T-cell (primary cell): ENCODE measurements around the gene SPINK6. TPM values are rescaled to one million over a fixed set of nuclear protein-coding genes. Genes with fewer than 3 reads are reported as not detected.

Source experiments
- ATAC-seq, 4 experiments: fragments of 200-7000 bp in 3 of 4; fragments of 150-1000 bp in 1 of 4; cut with Tn5 transposase; replicated peaks in 1 of 4; 1 replicate in 3 of 4; 2 replicates in 1 of 4; pipeline ENCODE4 v1.10.0; 2021; ENCODE audit warnings: moderate library complexity in 3 of 4, mild to moderate bottlenecking in 2 of 4, moderate number of reproducible peaks in 1 of 4
- CTCF ChIA-PET, 2 donors: fragments of 300-600 bp; sonication (Branson Sonifier 250); formaldehyde crosslinking; loops; one replicate each; lab custom pipeline; 2022; ENCODE audit warnings: antibody characterized with exemption in 2 of 2; lab: Charles Lee
- POLR2A ChIA-PET, 2 donors: fragments of 300-600 bp; sonication (Branson Sonifier 250); formaldehyde crosslinking; loops; one replicate each; lab custom pipeline; 2022; ENCODE audit warnings: antibody characterized with exemption in 2 of 2; lab: Charles Lee
- DNase-seq, 35 experiments: peaks; one replicate each; pipeline versions ENCODE4 v3.0.0 to v3.0.0-alpha.2; 2013 to 2023
- H3K27ac ChIP-seq: one replicate; pipeline ENCODE4 v1.5.1; 2013; ENCODE audit warnings: low read length
- H3K27me3 ChIP-seq, 2 experiments: replicated peaks in 1 of 2; 1 replicate in 1 of 2; 2 replicates in 1 of 2; pipeline versions ENCODE4 v1.6.1 to v1.7.0; 2013; ENCODE audit warnings: low read length in 1 of 2, mixed read lengths in 1 of 2; ENCODE audit not compliant: control insufficient read depth in 2 of 2, insufficient read depth in 2 of 2; ENCODE audit errors: extremely low read depth in 1 of 2
- H3K36me3 ChIP-seq, 2 donors: 1 replicate in 1 of 2; 2 replicates in 1 of 2; pipeline versions ENCODE4 v1.6.1 to v1.7.0; 2013; ENCODE audit warnings: low read length in 1 of 2; ENCODE audit not compliant: control insufficient read depth in 2 of 2, insufficient read depth in 1 of 2; ENCODE audit errors: extremely low read depth in 1 of 2
- H3K4me1 ChIP-seq, 2 experiments: 1 replicate in 1 of 2; 2 replicates in 1 of 2; pipeline versions ENCODE4 v1.6.1 to v1.7.0; 2013; ENCODE audit warnings: low read length in 2 of 2, mixed read lengths in 1 of 2; ENCODE audit not compliant: insufficient read depth in 2 of 2, control insufficient read depth in 1 of 2; ENCODE audit errors: extremely low read depth in 1 of 2
- H3K4me3 ChIP-seq, 2 donors: 1 replicate in 1 of 2; 2 replicates in 1 of 2; pipeline versions ENCODE4 v1.5.1 to v1.7.0; 2013; ENCODE audit warnings: mild to moderate bottlenecking in 2 of 2, low read length in 1 of 2, moderate library complexity in 1 of 2; ENCODE audit not compliant: control insufficient read depth in 1 of 2; ENCODE audit errors: extremely low read depth in 1 of 2
- H3K9me3 ChIP-seq: 2 replicates; pipeline ENCODE4 v1.7.0; 2013
- H3K27ac Mint-ChIP-seq, 2 donors: one replicate each; pipeline ENCODE4 v1.8.0; 2020 to 2021; ENCODE audit warnings: mild to moderate bottlenecking in 2 of 2, mixed read lengths in 2 of 2
- H3K27me3 Mint-ChIP-seq, 2 donors: one replicate each; pipeline ENCODE4 v1.8.0; 2021 to 2022; ENCODE audit warnings: mixed read lengths in 2 of 2
- H3K36me3 Mint-ChIP-seq: one replicate; pipeline ENCODE4 v1.8.0; 2021; ENCODE audit warnings: mixed read lengths
- H3K4me1 Mint-ChIP-seq, 3 donors: one replicate each; pipeline ENCODE4 v1.8.0; 2020 to 2022; ENCODE audit warnings: mixed read lengths in 3 of 3, mild to moderate bottlenecking in 1 of 3
- H3K4me3 Mint-ChIP-seq, 3 donors: one replicate each; pipeline ENCODE4 v1.8.0; 2020 to 2022; ENCODE audit warnings: mild to moderate bottlenecking in 3 of 3, mixed read lengths in 3 of 3, moderate library complexity in 3 of 3
- H3K9me3 Mint-ChIP-seq, 3 donors: one replicate each; pipeline ENCODE4 v1.8.0; 2020 to 2022; ENCODE audit warnings: mixed read lengths in 3 of 3
- WGBS: methylation state at CpG from one replicate; pipeline ENCODE4 v1.1.5; 2013; ENCODE audit warnings: missing lambda C conversion rate; ENCODE audit not compliant: insufficient coverage; 5-methylcytosine and 5-hydroxymethylcytosine counted together
- total RNA-seq, 35 experiments: library from RNA in 6 of 35; stranded (reverse) in 6 of 35; fragments of 120-200 nt in 1 of 35; gene quantifications; one replicate each; pipeline versions ENCODE4 v1.2.1 to v1.2.4 and lab custom pipeline; 2013 to 2026

The SPINK6 gene
- total RNA-seq, 5 donors from 2014 or later (not counting 1 experiment from before 2014, with no cell fraction given): not detected

DNA sequence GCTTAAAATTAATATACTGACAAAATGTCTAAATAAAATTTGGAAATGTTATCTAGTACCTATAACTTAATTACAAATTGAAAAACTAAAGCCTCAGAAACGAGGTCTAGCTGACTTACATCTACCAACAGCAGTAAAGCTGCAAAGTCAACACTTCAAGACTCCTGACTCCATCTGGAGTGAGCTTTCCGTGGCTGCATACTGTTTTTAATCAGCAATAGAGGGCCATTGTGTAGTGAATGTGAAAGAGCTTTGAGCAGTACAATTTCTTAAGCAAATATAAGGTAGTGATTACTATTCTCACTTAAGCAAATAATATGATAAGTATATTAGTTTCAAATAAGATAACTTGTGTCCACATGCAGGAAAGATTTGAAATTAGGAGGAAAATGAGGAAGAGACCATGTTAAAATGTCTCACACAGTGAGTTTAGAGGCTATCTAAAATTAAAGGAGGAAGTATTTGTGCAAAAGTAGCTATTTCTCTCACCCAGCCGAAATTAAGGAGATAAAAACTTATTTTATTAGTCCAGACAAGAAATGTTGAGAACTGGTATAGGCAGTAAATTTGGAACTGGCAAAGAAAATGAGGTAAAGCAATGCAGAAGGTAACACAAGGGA, 6.4 kb downstream of the SPINK6 start:
- no peaks in the 10 kb centered on the region for H3K27me3 ChIP-seq
- Mint-ChIP-seq H3K36me3 (no peaks in the 10 kb centered on the region), H3K4me1 (no peaks in the 10 kb centered on the region), H3K4me3 (no peak overlapping the region), H3K27me3 (peaks cover 6 to 10% of the 10 kb centered on the region in 2 donors), H3K9me3 (no peaks in the 10 kb centered on the region), H3K27ac (no peak overlapping the region)
- ATAC-seq (no peak), DNase-seq (no peak)
- H3K27ac ChIP-seq: no peak overlapping the region
- CTCF ChIA-PET: no interaction called here
- H3K9me3 ChIP-seq: no peaks in the 10 kb centered on the region
- POLR2A ChIA-PET: interaction anchor here in 1 of 2 donors (0.9 kb wide), 1 partner anchor 19 kb away, joined by 3 read pairs; no protein-coding TSS in a partner anchor
- WGBS: no CpG with 5 or more reads among the region's 3 CpGs
- H3K36me3 ChIP-seq: no peaks in the 10 kb centered on the region
- no peaks in the 10 kb centered on the region for H3K4me1 ChIP-seq
- no peak overlapping the region for H3K4me3 ChIP-seq

DNA sequence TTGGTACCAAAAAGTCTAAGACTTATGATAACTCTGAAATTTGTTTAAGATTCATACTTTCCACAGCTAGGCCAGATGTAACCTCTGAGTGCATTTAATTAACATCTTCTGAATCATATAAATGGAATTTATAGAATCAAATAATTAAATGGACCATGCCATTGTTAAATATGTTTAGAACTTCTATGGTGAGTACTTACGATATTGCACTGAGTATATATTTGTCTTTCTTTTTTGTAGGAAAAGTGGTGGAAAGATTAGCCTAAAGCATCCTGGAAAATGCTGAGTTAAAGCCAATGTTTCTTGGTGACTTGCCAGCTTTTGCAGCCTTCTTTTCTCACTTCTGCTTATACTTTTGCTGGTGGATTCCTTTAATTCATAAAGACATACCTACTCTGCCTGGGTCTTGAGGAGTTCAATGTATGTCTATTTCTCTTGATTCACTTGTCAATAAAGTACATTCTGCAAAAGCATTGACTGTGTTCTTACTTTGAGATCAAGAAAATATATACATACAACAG, 11.9 kb downstream of the SPINK6 start:
- no peaks in the 10 kb centered on the region for H3K9me3 ChIP-seq
- Mint-ChIP-seq H3K36me3 (no peaks in the 10 kb centered on the region), H3K4me1 (no peaks in the 10 kb centered on the region), H3K27ac (no peak overlapping the region), H3K27me3 (peaks cover 3 to 5% of the 10 kb centered on the region in 2 donors), H3K9me3 (no peaks in the 10 kb centered on the region), H3K4me3 (no peak overlapping the region)
- DNase-seq: no peak
- no peak for ATAC-seq
- WGBS: no CpG with 5 or more reads among the region's 1 CpG
- H3K36me3 ChIP-seq: no peaks in the 10 kb centered on the region
- POLR2A ChIA-PET: no interaction called here
- CTCF ChIA-PET: no interaction called here
- H3K27ac ChIP-seq: no peak overlapping the region
- H3K4me3 ChIP-seq: no peak overlapping the region
- H3K4me1 ChIP-seq: no peaks in the 10 kb centered on the region
- no peaks in the 10 kb centered on the region for H3K27me3 ChIP-seq

DNA sequence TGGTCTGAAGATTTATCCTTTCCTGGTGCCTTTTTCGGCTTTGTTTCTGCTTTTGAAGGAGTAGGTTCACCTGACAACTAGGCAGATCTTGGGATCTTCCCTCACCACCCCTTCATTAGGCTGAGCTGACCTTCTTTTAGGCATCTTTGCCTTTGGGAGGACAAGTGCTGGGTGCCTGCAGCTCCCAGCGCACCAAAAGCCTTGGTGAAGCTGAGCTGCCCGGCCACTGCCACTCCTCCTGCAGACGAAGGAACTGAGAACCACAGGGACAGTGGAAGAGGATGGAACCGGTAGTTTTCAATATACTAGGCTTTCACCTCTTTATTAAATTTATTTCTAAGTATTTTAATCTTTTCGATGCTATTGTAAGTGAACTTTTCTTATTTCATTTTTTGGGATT, 18.7 kb downstream of the SPINK6 start:
- Histone ChIP-seq H3K27me3 (no peaks in the 10 kb centered on the region), H3K27ac (no peak overlapping the region), H3K4me1 (no peaks in the 10 kb centered on the region), H3K4me3 (no peak overlapping the region), H3K36me3 (no peaks in the 10 kb centered on the region), H3K9me3 (no peaks in the 10 kb centered on the region)
- H3K36me3 Mint-ChIP-seq: no peaks in the 10 kb centered on the region
- DNase-seq (no peak), ATAC-seq (no peak)
- H3K4me3 Mint-ChIP-seq: no peak overlapping the region
- WGBS: no CpG with 5 or more reads among the region's 6 CpGs
- ChIA-PET POLR2A (no interaction called here), CTCF (no interaction called here)
- no peaks in the 10 kb centered on the region for H3K4me1 Mint-ChIP-seq
- H3K9me3 Mint-ChIP-seq: peaks cover 0 to 3% (median 0%) of the 10 kb centered on the region in 3 donors
- no peak overlapping the region for H3K27ac Mint-ChIP-seq
- H3K27me3 Mint-ChIP-seq: peaks cover 3 to 10% of the 10 kb centered on the region in 2 donors

DNA sequence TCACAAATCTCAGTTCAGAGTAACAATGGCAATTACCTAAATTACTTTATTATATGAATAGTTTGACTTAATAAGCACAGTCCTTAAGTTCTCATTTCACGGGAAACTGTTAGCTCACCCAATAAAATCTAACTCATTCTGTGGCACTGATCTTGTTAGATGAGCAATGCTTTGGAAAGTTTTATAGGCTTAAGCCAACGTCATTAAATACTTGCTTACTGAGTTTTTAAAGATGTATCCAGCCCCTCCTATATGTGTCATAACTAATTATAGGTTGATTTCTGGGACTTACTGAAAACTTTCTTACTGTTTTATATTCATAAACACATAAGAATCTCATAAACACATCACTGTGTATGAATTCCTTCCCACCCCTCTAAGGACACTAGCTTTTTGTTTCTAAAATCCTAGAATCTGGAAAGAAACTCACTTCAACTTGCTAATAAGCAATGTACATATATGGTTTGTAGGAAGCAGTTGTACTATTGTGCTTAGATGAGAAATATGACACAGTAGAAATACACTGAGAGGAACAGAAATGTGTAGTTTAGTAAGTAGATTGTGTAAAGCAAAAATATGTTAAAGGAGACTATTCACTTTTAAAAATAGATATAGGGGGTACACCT, 21.4 kb downstream of the SPINK6 start:
- Histone ChIP-seq H3K9me3 (no peaks in the 10 kb centered on the region), H3K4me3 (no peak overlapping the region), H3K4me1 (no peaks in the 10 kb centered on the region), H3K27me3 (no peaks in the 10 kb centered on the region), H3K36me3 (no peaks in the 10 kb centered on the region), H3K27ac (no peak overlapping the region)
- Mint-ChIP-seq H3K4me1 (no peaks in the 10 kb centered on the region), H3K36me3 (no peaks in the 10 kb centered on the region), H3K27me3 (peaks cover 5 to 10% of the 10 kb centered on the region in 2 donors), H3K4me3 (no peak overlapping the region), H3K27ac (no peak overlapping the region), H3K9me3 (peaks cover 0 to 3% (median 0%) of the 10 kb centered on the region in 3 donors)
- ChIA-PET CTCF (no interaction called here), POLR2A (no interaction called here)
- no peak for DNase-seq
- no CpG with 5 or more reads among the region's 2 CpGs for WGBS
- ATAC-seq: no peak

DNA sequence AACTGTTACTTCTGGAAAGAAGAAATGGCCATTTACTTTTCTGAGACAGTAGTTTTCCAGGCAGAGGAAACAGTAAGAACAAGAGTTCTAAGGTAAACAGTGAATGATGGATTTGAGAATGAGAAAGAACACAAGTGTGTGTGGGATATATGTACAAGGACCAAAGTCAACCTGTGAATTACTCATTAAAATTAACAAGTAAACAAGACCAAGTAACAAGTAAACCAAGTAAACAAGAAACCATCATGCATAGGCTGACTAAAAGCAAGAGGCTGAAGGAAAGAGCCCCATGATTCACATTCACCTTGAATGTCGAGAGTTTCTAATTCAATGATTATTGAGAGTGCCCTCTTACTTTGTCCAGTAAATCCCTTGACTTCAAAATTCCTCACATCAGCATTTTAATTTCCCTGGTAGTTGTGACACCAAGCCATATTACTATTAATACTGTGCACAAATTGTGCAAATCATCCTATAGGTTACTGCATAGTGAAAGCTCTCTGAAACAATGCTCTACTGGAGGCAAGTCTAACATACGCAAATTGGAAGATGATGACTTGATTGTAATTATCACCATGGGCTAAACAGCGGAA, 25.6 kb downstream of the SPINK6 start:
- 60% methylated on average over 1 of the region's 3 CpGs for WGBS
- ChIA-PET CTCF (no interaction called here), POLR2A (interaction anchor here in 1 of 2 donors (0.5 kb wide), 1 partner anchor 19 kb away, joined by 3 read pairs; no protein-coding TSS in a partner anchor)
- Histone ChIP-seq H3K27me3 (no peaks in the 10 kb centered on the region), H3K27ac (no peak overlapping the region), H3K4me1 (no peaks in the 10 kb centered on the region), H3K36me3 (no peaks in the 10 kb centered on the region), H3K4me3 (no peak overlapping the region), H3K9me3 (no peaks in the 10 kb centered on the region)
- no peaks in the 10 kb centered on the region for H3K4me1 Mint-ChIP-seq
- no peaks in the 10 kb centered on the region for H3K36me3 Mint-ChIP-seq
- no peak for DNase-seq
- H3K27ac Mint-ChIP-seq: no peak overlapping the region
- no peak overlapping the region for H3K4me3 Mint-ChIP-seq
- peaks cover 0 to 7% (median 0%) of the 10 kb centered on the region in 3 donors for H3K9me3 Mint-ChIP-seq
- H3K27me3 Mint-ChIP-seq: peaks cover 5 to 6% of the 10 kb centered on the region in 2 donors
- no peak for ATAC-seq

DNA sequence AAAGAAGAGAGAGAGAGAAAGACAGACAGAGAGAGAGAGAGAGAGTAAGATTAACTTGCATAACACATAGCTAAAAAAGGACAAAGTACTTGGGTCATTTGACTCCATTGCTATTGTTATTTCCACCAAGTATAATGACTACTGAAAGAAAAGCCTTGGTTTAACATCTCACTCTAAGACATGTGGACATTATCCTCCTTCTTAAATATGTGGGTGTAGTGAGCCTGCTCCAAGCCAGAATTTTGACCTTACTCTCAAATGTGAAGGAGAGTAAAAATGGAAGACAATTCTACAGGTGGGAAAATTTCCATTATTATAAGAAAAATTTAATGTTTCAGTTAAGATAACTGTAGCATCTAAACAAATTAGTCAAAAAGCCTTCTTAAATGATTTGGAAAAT, 27.0 kb downstream of the SPINK6 start:
- Mint-ChIP-seq H3K4me3 (no peak overlapping the region), H3K36me3 (no peaks in the 10 kb centered on the region), H3K9me3 (peaks cover 0 to 7% (median 0%) of the 10 kb centered on the region in 3 donors), H3K4me1 (no peaks in the 10 kb centered on the region), H3K27me3 (peaks cover 5 to 6% of the 10 kb centered on the region in 2 donors), H3K27ac (no peak overlapping the region)
- DNase-seq (no peak), ATAC-seq (no peak)
- H3K36me3 ChIP-seq: no peaks in the 10 kb centered on the region
- CTCF ChIA-PET: interaction anchor here in 1 of 2 donors (0.7 kb wide), 1 partner anchor 806 kb away, joined by 3 read pairs; no protein-coding TSS in a partner anchor
- POLR2A ChIA-PET: no interaction called here
- H3K27ac ChIP-seq: no peak overlapping the region
- H3K9me3 ChIP-seq: no peaks in the 10 kb centered on the region
- H3K4me1 ChIP-seq: no peaks in the 10 kb centered on the region
- H3K4me3 ChIP-seq: no peak overlapping the region
- no peaks in the 10 kb centered on the region for H3K27me3 ChIP-seq
